HG02571 (cell line): ENCODE measurements around the gene BRPF1.

Source experiments
- ATAC-seq: cut with Tn5 transposase; IDR thresholded peaks from one replicate; pipeline ENCODE4 v1.9.1; 2021; ENCODE audit warnings: mild to moderate bottlenecking, moderate library complexity; ENCODE audit not compliant: unreplicated experiment

Gene BRPF1

DNA sequence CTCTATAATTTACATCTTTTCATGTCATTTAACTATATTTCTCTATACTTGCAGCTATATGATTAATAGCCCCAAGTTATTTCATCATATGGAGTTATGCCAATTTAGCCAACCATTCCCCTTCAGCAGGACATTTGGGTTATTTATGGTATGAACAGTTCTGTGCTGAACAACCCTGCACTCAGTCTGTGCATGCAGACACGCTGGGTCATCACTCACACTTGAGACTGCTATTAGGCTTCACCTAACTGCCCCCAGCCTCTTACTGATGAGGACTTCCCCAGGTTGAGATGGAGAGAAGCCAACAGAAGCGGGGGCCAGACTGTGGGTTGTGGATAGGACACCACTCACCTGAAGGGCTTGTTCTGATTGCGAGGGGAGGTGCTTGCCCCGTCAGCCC, 53.4 kb downstream of the BRPF1 start:
- no peak for ATAC-seq

DNA sequence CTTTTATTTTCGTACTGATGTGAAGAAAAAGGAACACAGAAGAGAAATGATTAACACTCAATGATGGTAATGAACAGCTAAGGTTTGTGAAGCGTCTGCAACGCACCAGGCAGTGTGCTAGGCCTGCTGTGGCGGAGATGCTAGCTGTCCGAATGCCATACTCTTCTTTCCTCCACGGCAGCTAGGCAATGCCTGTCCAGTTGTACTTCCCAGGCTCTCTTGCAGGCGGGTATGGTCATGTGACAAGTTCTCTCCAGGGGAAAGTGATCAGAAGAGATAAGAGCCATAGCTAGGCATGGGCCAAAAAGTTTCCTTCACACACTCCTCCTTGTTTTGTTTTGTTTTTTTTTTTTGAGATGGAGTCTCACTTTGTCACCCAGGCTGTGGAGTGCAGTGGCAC, 54.1 kb downstream of the BRPF1 start:
- no peak for ATAC-seq

DNA sequence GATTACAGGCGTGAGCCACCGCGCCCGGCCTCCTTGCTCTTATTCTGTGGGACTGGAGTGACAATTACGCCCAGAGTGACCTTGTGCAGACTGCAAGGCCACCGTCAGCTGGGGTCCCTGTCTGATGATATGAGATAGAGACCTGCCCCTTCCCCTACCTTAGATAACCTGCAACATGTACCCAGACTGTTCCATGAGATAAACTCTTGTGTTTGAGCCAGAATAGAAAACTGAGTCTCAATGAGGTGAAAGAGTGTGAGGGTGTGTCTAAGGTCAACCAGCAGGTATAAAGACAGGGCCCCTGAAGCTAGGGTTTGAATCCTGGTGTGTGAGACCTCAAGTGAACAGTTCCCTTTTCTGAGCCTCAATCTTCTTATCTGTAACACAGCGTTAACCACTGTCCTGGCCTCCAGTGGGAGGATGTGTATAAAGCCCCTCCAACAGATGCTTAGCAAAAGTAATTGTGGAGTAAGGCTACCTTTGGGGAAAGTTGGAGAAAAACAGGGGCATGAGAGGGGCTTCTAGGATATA, 54.7 kb downstream of the BRPF1 start:
- no peak for ATAC-seq

DNA sequence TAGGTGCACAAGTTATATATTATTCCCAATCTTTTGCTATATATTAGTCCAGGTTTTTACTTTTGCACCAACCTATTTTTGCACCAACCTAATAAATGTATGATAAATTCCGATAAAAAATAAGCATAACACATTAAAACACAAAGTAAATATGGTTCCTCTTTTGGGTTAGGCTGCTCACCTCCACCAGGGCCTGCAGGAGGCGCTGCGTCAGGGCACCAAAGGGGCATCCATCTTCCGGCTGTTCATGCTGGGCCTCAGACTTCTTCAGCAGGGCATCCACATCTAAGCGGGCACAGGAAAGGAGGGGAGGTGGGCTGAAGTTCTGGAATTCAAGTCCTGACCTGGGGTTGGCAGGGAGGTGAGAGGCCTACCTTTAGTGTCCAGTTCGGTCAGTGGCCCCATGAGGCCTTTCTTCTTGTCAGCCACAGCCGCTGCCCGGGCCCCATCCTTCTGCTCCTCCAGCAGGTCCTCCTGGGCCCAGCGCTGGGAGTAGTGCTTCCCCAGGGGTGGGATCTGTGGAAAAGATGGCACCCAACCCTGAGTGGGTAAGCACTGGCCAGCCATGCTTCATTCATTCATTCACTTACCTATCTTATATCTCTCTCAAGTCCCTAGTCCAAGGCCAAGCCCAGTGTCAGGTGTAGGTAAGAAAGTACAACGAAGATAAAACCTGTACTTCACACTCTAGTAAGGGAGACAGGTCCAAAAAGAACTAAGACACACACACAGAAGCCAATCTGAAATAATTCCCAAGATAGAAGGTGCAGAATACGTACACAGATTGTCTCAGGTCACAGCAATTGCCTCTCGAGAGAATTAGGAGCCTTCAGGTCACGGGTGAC, 55.5 kb downstream of the BRPF1 start:
- no peak for ATAC-seq

DNA sequence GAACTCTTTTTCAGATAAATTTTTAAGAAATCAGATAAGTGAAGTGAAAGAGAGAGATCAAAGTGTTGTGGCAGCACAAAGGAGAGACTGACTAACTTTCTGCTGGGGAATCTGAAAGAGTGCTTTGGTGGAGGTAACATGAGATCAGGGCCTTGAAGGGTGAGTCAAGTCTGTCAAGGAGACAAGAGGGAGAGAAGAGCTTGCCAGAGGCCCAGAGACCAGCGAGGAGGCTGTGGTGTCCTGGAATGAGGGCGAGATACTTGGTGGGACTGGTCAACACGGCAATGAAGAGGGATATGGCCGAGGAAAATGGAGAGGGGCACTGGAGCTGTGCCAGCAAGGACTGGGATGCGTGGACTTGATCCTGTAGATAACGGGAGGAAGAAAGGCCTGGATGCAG, 56.2 kb downstream of the BRPF1 start:
- ATAC-seq = no peak

DNA sequence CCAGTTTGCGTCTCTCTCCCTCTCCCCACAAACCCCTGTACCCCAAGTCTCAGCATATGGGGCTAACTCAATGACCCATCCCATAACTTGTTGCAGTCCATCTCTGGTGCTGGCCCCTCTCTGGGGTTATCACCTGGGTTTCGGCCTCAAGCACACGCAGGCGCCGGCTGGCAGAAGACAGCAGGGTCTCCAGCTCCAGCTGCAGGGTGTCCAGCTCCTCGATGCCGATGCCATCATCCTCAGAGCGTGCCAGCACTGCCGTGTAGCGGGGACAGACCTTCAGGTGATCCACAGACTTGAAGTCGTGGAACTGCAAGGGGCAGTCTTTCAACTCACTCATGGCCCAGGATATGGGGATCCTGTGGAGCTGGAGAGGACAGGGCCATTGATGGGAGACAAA, 59.6 kb downstream of the BRPF1 start:
- no peak for ATAC-seq

DNA sequence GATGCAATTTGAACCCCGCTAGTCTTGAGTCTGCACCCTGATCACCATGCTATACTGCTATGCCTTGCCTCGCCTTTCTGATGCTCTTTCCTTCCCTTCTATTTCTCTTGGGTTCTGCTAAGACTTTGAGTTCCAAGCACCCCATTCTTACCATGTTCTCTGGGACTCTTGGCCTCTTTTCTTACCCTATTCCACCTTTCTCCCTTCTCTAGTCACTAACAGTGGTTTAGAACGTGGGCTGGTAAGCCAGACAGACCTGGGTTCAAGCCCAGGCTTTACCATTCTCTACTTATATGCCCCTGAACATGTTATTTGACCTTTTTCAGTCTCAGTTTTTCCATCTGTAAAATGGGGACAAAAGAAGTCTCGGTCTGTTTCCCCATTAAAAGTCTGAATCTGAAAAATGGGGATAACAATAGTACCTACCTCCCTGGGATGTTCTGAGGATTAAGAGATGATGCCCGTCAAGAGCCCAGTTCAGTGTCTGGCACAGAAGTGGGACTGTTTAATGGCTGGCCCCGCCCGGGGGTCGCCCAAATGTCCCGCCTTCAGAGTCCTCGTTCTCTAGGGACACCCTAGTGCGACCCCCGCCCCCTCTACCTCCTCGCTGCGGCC, 60.4 kb downstream of the BRPF1 start:
- ATAC-seq = no peak

DNA sequence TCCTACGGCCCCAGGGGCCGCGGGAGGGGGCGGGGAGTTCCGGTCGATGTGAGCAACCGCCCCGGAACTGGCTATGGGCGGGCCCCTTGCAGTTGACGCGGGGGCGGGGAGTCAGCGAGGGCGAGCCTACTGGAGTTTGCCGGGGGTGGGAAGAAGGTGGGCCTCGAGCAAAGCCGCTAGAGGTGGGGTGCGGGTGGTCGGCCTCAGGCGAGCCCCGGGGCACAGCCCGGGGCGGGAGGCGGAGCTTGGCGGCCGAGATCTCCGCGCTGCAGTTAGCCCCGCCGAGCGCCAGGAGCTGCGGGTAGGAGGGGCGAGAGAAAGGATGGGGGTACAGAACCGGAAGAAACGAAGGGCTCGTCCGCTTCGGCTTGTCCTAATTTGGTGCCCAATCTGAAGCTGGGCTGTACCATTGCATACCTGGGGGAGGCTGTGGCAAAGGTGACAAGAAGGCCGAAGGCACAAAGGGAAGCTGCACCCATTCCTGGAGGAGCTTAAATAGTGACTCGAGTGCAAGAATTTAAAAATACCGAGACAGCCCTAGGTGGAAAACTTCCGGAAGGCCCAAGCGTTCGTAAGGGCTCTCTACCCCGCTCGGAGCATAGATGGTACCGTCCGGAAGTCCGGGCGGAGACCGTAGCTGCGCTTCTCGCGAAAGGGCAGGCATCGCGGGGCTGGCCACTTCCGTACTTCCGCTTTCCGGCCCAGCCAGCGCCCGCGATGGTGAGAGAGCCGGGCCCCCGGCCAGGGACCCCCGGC, 61.0 kb downstream of the BRPF1 start, which contains the start of the genes ARPC4 and TADA3:
Gene ARPC4, plus strand, starts transcription at position 678 of the 756 bp plus-strand sequence. Its CDS starts 40 bp downstream, at position 718.
Gene TADA3, minus strand, starts transcription at position 69 of the 756 bp plus-strand sequence. CDS start 1,007 bp downstream, outside the sequence.
- peak; percentile 78 for ATAC-seq

DNA sequence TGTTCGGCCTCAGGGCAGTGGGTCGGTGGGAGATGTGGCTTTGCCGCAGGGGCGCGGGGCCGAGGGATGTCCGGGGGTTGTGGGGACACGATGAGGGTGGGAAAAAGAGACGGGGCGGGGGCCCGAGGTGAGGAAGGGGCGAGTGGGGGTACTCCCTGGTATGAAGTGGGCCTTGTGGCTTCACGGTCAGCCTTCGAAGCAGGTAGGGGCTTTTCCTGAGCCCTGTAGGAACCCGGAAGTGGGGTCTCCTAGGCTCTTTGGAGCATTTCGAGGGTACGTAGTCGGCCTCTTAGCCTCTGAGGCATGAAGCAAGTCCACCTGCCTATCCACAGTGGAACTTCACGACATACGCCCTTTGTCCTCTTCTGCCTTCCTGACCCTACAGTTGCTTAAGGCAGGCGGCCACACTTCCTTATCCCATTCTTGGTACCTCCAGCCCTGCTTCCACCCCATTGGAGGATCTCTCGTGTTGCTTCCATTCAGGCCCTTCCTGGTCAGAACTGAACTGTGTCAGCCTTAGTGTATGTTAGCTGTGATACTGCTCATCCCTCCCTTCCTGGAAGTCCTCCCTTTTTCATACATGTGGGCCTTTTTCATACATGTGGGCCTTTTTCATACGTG, 61.7 kb downstream of the BRPF1 start:
- ATAC-seq = no peak

DNA sequence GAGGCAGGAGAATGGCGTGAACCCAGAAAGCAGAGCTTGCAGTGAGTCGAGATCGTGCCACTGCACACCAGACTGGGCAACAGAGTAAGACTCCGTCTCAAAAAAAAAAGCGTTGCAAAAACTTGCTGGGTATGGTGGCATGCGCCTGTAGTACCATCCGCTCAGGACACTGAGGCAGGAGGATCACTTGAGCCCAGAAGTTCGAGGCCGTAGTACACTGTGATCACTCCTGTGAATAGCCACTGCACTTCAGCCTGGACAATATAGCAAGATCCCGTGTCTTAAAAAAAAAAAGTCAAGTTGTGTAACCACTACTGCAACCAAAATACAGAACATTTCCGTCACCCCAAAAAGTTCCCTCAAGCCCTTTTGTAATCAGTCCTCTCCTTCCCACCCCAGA, 62.9 kb downstream of the BRPF1 start:
- ATAC-seq = no peak

DNA sequence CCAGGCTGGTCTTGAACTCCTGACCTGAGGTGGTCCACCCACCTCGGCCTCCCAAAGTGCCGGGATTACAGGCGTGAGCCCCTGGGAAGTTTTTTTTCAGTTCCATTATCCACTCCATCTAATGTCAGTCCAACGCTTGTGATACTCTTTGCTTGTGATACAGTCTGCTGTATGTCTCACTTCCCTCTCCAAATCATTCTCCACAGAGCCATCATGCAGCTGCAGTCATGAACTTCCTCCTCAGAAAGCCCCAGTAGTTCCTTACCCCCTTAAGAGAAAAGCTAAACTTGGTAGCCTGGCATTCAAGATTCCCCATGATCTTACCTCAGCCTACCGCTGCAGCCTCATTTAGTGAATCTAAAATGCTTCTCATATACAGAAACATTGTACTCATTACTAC, 63.7 kb downstream of the BRPF1 start:
- no peak for ATAC-seq

DNA sequence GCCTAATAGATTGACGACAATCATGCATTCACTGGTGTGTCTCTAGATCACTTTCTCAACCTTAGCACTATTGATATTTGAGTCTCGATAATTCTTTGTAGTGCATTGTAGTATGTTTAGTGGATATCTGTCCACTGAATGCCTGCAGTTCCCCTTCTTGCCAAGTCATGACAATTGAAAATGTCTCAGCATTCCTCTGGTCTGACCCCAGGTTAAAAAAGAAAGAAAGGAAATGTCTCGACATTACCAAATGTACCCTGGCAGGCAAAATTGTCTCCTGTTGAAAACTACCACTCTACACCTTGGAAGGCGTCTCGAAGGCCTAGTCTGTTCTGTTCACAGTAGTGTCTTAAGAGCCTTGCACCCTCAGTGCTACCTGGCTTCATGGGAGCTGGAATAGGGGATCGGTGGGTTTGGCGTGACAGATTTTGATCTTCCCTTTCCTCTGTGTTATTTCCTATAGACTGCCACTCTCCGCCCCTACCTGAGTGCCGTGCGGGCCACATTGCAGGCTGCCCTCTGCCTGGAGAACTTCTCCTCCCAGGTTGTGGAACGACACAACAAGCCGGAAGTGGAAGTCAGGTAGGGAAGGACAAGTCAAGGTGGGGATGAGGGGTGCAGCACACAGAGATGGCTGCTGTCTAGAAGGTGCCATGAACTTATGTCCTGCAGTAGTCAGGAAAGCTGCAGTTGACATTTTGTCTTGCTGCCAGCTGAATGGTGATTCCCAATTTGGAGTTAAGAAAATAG, 65.8 kb downstream of the BRPF1 start:
- no peak for ATAC-seq
